Glomerular visceral epithelial cell (primary cell): Measurements from ENCODE around the gene ULK2.

Experiments used
- DNase-seq: peaks from one replicate; pipeline ENCODE4 v3.0.0-alpha.2; 2016; ENCODE audit errors: extremely low spot score

Gene ULK2

DNA sequence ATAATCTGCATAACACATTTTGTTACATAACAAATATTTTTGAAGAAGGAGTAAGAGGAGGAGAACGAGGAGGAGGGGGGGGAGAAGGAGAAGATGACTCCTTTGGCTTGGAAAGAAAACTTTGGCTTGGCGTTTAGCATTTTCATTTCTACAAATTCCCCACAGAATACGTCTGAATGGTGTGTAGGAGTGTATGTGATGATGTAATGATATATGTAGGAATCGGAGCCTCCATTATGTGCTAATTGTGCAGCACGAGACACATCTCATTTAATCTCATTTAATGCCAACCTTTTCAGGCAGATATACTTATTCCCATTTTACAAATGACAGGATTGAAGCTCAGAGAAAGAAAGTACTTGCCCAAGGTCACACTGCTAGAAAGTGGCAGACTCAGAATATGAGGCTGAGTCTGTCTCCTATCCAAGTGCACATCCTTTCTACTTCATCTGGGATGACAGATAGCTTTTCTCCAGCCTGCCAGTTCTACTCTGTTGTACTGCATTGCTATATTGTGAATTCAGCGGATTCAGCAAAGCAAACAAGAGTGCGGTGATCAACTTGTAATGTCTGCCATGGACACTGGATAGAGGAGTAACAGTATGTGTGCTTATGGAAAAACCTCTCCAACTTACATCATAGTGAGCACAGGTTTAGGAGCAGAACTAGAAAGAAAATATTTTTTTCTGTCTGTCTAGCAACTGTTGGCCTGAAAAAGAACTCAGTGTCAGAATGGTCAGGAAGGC is 140.9 kb downstream of the ULK2 start:
- DNase-seq: no peak

DNA sequence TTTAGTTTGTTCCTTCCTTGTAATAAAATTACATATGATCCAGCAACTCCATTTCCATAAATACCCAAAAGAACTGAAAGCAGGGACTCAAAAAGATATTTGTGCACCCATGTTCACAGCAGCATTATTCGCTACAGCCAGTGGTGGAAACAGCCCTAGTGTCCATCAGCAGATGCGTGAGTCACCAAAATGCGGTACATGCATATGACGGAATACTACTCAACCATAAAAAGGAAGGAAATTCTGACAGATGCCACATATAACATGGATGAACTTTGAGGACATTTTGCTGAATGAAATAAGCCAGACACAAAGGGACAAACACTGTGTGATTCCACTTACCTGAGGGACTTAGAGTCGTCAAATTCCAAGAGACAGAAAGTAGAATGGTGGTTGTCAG is 142.2 kb downstream of the ULK2 start:
- no peak for DNase-seq

DNA sequence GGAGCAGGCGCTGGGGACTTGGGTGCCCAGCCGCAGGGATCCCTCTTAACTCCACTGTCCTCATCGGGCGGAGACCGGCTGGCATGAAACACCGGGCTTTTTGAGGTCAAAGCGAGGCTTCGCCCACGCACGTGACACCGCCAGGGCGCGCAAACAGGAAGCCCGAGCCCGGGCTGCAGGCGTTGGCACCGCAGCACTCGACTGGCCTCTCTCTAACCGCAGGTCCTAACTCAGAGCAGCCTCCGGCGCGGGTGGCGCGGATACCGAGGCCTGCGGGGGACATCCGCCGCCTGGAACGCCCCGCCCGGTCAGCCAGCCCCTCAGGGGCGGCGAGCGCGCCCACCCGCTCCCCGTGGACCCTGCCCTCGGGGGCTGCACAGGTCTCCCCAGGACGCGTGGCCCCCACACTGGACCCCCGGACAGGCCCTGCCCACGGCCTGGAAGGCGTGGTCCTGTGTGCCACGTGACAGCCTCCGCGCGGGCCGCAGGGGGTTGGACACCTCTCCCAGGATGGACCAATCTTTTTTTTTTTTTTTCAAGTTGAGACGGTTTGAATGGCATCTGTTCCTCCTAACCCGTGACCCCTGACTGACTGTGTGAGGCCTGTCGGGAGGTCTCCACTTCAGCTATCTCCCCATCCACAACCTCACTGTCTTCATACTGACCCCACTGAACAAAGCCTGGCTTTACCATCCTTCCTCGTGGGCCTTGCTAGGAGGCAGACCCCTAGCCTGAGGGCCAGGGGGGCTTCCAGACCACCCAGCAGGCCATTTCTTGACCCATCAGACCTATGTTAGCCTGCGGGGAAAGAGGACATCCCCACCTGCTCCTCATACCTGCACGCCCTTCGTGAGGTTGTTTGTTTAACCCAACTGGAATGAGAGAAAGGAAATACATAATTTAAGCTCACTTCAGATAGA is 143.0 kb downstream of the ULK2 start:
- DNase-seq: no peak

- no peak for DNase-seq
Measured at GRCh38 chr17:19723964-19724363, 143.8 kb downstream of the ULK2 start.
